Breast epithelium (tissue), 3 donors: ENCODE data around the gene PIP4K2B.

Experiments
- POLR2A ChIP-seq: fragments of 450-650 bp; IDR thresholded peaks from one replicate; pipeline ENCODE4 v1.6.1; 2016; ENCODE audit warnings: antibody characterized with exemption, mild to moderate bottlenecking, moderate library complexity
- POLR2AphosphoS5 ChIP-seq, 3 donors: sonication (generic); formaldehyde crosslinking; IDR thresholded peaks; one replicate each; pipeline ENCODE4 v1.6.1; 2017; ENCODE audit warnings: antibody characterized with exemption in 3 of 3

DNA sequence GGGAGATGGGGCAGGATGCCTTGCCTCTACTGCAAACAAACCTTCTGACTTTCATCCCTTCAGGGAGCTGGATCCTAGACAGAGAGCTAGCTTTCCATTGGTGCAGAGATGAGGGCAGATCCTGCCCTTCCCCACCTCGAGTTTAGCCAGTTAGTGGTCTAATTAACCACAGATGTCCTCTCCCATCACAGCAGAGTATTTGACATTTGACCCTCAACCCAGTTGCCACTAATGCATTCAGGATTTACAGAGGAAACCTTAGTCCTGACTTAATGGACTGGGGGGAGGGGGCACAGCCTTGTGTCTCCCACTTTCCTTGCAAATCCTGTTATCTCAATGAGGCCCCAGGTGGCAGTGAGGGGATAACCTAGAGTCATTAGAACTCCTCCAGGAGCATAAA, 10.2 kb downstream of the PIP4K2B start:
- TF ChIP-seq POLR2A (no peak), POLR2AphosphoS5 (IDR thresholded peaks at IDR 0.05) (no peak)
